Measurements from ENCODE around the gene RGS4. TPM values are rescaled to one million over a fixed set of nuclear protein-coding genes. Genes with fewer than 3 reads are reported as not detected.
"Not testable (repeated sequence)": the region's sequence is repeated elsewhere in the genome, so short reads cannot be mapped to it uniquely, and the experiment has no call there.

Gene RGS4
- total RNA-seq, 1 experiment from 2014 or later, result 0.21 TPM

DNA sequence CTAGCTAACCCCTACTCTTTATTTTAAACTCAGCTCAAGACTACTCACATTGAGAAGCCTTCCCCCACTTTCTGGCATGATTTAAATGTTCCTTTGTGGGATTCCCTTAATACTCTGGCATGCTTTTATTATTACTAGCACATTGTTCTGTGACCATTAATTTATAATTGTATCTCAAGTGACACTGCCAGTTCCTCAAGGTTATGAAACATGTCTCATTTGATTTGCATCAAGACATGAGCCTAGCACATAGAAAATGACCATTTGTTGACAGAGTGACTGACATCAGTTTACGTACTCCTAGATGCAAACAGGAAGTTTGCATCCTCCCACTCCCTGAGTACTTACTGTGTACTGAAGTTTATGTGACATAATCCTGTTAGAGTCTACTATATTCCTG is 15.2 kb downstream of the RGS4 start:
- Mint-ChIP-seq H3K36me3 (ENCODE audit: insufficient read depth, unreplicated experiment) (no peaks in the 10 kb centered on the region), H3K27me3 (ENCODE audit: unreplicated experiment) (no peaks in the 10 kb centered on the region), H3K4me1 (ENCODE audit: low read depth, unreplicated experiment) (peaks cover 26% of the 10 kb centered on the region), H3K27ac (ENCODE audit: unreplicated experiment) (no peak overlapping the region), H3K9me3 (ENCODE audit: low read depth, unreplicated experiment) (no peaks in the 10 kb centered on the region), H3K4me3 (ENCODE audit: low read depth, unreplicated experiment) (no peak overlapping the region)
- no TSS peak for BruUV-seq (replicated peaks)
- DNase-seq, result no peak
- CTCF ChIA-PET, result no interaction called here
- intact Hi-C loops (cut with micrococcal nuclease; ENCODE audit: unreplicated experiment), result no loop called here
- TF ChIP-seq, protein P1, sequence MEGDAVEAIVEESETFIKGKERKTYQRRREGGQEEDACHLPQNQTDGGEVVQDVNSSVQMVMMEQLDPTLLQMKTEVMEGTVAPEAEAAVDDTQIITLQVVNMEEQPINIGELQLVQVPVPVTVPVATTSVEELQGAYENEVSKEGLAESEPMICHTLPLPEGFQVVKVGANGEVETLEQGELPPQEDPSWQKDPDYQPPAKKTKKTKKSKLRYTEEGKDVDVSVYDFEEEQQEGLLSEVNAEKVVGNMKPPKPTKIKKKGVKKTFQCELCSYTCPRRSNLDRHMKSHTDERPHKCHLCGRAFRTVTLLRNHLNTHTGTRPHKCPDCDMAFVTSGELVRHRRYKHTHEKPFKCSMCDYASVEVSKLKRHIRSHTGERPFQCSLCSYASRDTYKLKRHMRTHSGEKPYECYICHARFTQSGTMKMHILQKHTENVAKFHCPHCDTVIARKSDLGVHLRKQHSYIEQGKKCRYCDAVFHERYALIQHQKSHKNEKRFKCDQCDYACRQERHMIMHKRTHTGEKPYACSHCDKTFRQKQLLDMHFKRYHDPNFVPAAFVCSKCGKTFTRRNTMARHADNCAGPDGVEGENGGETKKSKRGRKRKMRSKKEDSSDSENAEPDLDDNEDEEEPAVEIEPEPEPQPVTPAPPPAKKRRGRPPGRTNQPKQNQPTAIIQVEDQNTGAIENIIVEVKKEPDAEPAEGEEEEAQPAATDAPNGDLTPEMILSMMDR (IDR thresholded peaks at IDR 0.05; ENCODE audit: unreplicated experiment), result no peak

DNA sequence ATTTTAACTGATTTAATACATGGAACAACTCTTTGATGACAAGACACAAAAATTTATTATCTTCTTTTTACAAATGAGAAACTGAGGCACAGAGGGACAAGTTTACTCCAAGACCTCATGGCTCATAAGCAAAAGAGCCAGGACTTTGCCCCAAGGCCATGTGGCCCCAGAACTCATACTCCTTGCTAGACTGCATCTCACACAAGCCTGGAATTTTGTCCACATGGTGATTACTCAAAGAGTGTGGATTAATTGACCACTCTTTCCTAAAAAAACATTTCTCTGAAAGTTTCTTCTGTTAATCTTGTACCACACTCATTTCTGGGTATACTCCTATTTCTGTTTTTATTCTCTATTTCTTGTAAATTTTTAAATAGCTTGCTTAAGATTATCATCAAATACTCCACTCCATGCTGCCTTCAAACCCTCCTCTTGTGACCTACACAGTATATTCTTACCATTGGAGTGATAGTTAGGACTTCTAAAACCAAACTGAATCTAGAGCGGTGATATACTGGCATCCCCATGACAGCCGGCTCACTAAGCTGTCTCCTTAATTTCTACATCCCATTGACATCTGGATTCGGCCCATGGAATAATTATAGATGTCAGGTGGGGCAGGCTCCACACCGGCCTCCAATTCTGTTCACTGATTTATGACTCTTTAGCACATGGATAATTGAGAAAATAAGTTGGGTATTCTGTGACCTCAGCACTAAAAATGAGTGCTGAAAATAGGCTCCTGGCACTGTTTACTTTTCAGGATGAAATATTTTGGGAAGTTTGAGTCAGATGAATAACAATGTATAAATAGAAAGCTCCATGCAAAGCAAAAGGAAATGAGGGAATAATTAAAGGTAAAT is 16.1 kb downstream of the RGS4 start:
- H3K4me1 Mint-ChIP-seq (ENCODE audit: low read depth, unreplicated experiment), result peaks cover 26% of the 10 kb centered on the region
- TF ChIP-seq, protein P1 (IDR thresholded peaks at IDR 0.05; ENCODE audit: unreplicated experiment), result no peak
- H3K27ac Mint-ChIP-seq (ENCODE audit: unreplicated experiment), result peak overlapping the region; percentile 5
- H3K9me3 Mint-ChIP-seq (ENCODE audit: low read depth, unreplicated experiment), result no peaks in the 10 kb centered on the region
- H3K4me3 Mint-ChIP-seq (ENCODE audit: low read depth, unreplicated experiment), result no peak overlapping the region
- BruUV-seq (replicated peaks), result no TSS peak
- no peaks in the 10 kb centered on the region for H3K27me3 Mint-ChIP-seq (ENCODE audit: unreplicated experiment)
- CTCF ChIA-PET, result interaction anchor here (1.0 kb wide), 2 partner anchors 16 to 110 kb away, joined by 3 read pairs; partner anchors contain the start of gene RGS4
- intact Hi-C loops (cut with micrococcal nuclease; ENCODE audit: unreplicated experiment), result loop anchor here (5.0 kb wide), 1 partner anchor 87 kb away; no protein-coding TSS in a partner anchor
- H3K36me3 Mint-ChIP-seq (ENCODE audit: insufficient read depth, unreplicated experiment), result no peaks in the 10 kb centered on the region
- DNase-seq, result no peak

- Mint-ChIP-seq H3K4me1 (ENCODE audit: low read depth, unreplicated experiment) (peaks cover 26% of the 10 kb centered on the region), H3K9me3 (ENCODE audit: low read depth, unreplicated experiment) (no peaks in the 10 kb centered on the region), H3K27me3 (ENCODE audit: unreplicated experiment) (no peaks in the 10 kb centered on the region), H3K36me3 (ENCODE audit: insufficient read depth, unreplicated experiment) (no peaks in the 10 kb centered on the region), H3K27ac (ENCODE audit: unreplicated experiment) (peak overlapping the region; percentile 5), H3K4me3 (ENCODE audit: low read depth, unreplicated experiment) (no peak overlapping the region)
- TF ChIP-seq, protein P1 (IDR thresholded peaks at IDR 0.05; ENCODE audit: unreplicated experiment), result no peak
- DNase-seq, result no peak
- BruUV-seq (replicated peaks), result no TSS peak
- intact Hi-C loops (cut with micrococcal nuclease; ENCODE audit: unreplicated experiment), result loop anchor here (5.0 kb wide), 1 partner anchor 86 kb away; no protein-coding TSS in a partner anchor
- CTCF ChIA-PET, result interaction anchor here (1.0 kb wide), 2 partner anchors 16 to 110 kb away, joined by 3 read pairs; partner anchors contain the start of gene RGS4
These were observed 16.7 kb downstream of the RGS4 start for GRCh38 chr1:163085904-163086268.

GRCh38 chr1:163089117-163089516 is 20.0 kb downstream of the RGS4 start:
- DNase-seq; BruUV-seq (replicated peaks); H3K36me3 Mint-ChIP-seq (ENCODE audit: insufficient read depth, unreplicated experiment); CTCF ChIA-PET; H3K27ac Mint-ChIP-seq (ENCODE audit: unreplicated experiment); H3K27me3 Mint-ChIP-seq (ENCODE audit: unreplicated experiment); H3K9me3 Mint-ChIP-seq (ENCODE audit: low read depth, unreplicated experiment); H3K4me3 Mint-ChIP-seq (ENCODE audit: low read depth, unreplicated experiment): not testable (repeated sequence)
- peaks cover 19% of the 10 kb centered on the region for H3K4me1 Mint-ChIP-seq (ENCODE audit: low read depth, unreplicated experiment)
- intact Hi-C loops (cut with micrococcal nuclease; ENCODE audit: unreplicated experiment), result loop anchor here (5.0 kb wide), 1 partner anchor 83 kb away; no protein-coding TSS in a partner anchor
